HG03457 (cell line): Measurements from ENCODE around the gene PLLP.
A peak's percentile ranks its signal among the peaks of the same experiment; 100 is the strongest.

Source experiments
- ATAC-seq: cut with Tn5 transposase; IDR thresholded peaks from one replicate; pipeline ENCODE4 v1.9.1; 2021; ENCODE audit warnings: moderate number of reproducible peaks; ENCODE audit not compliant: unreplicated experiment

PLLP gene

GRCh38 chr16:57303021-57303909 lies 18.8 kb upstream of the PLLP start:
- ATAC-seq = no peak

- ATAC-seq = no peak
Observed at GRCh38 chr16:57301126-57301817, 16.8 kb upstream of the PLLP start.

GRCh38 chr16:57300387-57301125 lies 16.1 kb upstream of the PLLP start:
- ATAC-seq = peak; percentile 71

- ATAC-seq = peak; percentile 45
Observed at GRCh38 chr16:57299719-57300386, 15.4 kb upstream of the PLLP start.

GRCh38 chr16:57299009-57299718 lies 14.7 kb upstream of the PLLP start:
- peak; percentile 21 for ATAC-seq

- no peak for ATAC-seq
Observed at GRCh38 chr16:57297856-57298255, 13.4 kb upstream of the PLLP start.

GRCh38 chr16:57289391-57290257 lies 5.2 kb upstream of the PLLP start:
- ATAC-seq = no peak

GRCh38 chr16:57285379-57285778 lies 907 bp upstream of the PLLP start:
- no peak for ATAC-seq

- no peak for ATAC-seq
Observed at GRCh38 chr16:57284952-57285363, 486 bp upstream of the PLLP start.

- no peak for ATAC-seq
Observed at GRCh38 chr16:57283959-57284208, 588 bp downstream of the PLLP start.

- no peak for ATAC-seq
Observed at GRCh38 chr16:57283214-57283958, 1.1 kb downstream of the PLLP start.

- no peak for ATAC-seq
Observed at GRCh38 chr16:57282510-57283213, 1.8 kb downstream of the PLLP start.

- no peak for ATAC-seq
Observed at GRCh38 chr16:57281791-57282190, 2.7 kb downstream of the PLLP start.

GRCh38 chr16:57279780-57280638 lies 4.5 kb downstream of the PLLP start:
- ATAC-seq = no peak

- ATAC-seq = no peak
Observed at GRCh38 chr16:57278494-57278893, 6.0 kb downstream of the PLLP start.

- no peak for ATAC-seq
Observed at GRCh38 chr16:57277586-57277985, 6.9 kb downstream of the PLLP start.

GRCh38 chr16:57276596-57276995 lies 7.9 kb downstream of the PLLP start:
- ATAC-seq = no peak
